Kidney epithelial cell (primary cell): ENCODE measurements around the gene TXNDC5. TPM values are rescaled to one million over a fixed set of nuclear protein-coding genes. Genes with fewer than 3 reads are reported as not detected.

Source experiments
- DNase-seq: peaks from one replicate; pipeline ENCODE4 v3.0.0-alpha.2; 2010; ENCODE audit warnings: low read depth
- H3K27me3 ChIP-seq: 2 replicates; pipeline ENCODE4 v1.6.0; 2011; ENCODE audit warnings: low read length; ENCODE audit not compliant: control insufficient read depth, insufficient read depth
- H3K36me3 ChIP-seq: 2 replicates; pipeline ENCODE4 v1.5.1; 2011; ENCODE audit warnings: low read length; ENCODE audit not compliant: control insufficient read depth, insufficient read depth
- H3K4me3 ChIP-seq: 2 replicates; pipeline ENCODE4 v1.5.1; 2011; ENCODE audit warnings: low read depth, mild to moderate bottlenecking, control low read depth, low read length
- total RNA-seq: library from RNA; depleted of rRNA; stranded (reverse); fragments of >200 nt; gene quantifications from 2 replicates; pipeline ENCODE4 v1.2.3, GENCODE V29; 2015
- TF ChIP-seq, protein P1 (sequence below): IDR thresholded peaks from 2 replicates; pipeline ENCODE4 v1.5.1; 2011; ENCODE audit warnings: mild to moderate bottlenecking, moderate library complexity, low read length, control low read depth, inconsistent platforms; ENCODE audit not compliant: insufficient read depth, poor library complexity, severe bottlenecking

Gene TXNDC5
- total RNA-seq, 1 donor from 2014 or later, result 193 TPM

DNA sequence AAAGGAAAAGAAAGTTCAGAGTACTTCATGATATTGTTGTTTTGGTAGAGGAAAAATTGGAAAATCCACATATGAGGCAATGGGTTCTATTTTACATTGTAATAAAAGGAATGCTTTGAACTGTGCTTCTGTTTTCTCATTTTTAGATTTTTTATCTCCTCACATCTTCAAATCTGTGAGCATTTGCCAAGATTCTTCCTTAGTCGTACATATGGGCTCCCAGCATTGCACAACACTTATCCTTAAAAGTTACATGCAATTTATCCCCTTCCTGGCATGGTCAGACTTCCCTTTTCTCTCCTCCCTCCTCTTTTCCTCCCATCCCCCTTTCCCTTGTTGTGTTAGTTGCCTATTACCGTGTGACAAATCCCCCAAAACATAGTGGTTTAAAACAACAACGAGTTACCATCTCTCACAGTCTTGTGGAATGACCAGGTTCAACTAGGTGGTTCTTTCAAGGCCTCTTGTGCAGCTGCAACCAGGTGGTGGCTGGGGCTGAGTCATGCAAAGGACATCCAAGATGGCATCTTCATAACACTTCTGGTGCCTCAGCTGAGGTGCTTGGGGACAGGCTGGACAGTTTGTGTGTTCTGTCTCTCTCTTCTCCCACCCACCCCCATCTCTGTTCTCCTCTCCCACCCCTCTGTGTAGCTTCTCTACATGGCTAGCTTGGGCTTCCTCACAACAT is 68.7 kb downstream of the TXNDC5 start:
- no peaks in the 10 kb centered on the region for H3K36me3 ChIP-seq
- no peaks in the 10 kb centered on the region for H3K27me3 ChIP-seq
- TF ChIP-seq, protein P1, sequence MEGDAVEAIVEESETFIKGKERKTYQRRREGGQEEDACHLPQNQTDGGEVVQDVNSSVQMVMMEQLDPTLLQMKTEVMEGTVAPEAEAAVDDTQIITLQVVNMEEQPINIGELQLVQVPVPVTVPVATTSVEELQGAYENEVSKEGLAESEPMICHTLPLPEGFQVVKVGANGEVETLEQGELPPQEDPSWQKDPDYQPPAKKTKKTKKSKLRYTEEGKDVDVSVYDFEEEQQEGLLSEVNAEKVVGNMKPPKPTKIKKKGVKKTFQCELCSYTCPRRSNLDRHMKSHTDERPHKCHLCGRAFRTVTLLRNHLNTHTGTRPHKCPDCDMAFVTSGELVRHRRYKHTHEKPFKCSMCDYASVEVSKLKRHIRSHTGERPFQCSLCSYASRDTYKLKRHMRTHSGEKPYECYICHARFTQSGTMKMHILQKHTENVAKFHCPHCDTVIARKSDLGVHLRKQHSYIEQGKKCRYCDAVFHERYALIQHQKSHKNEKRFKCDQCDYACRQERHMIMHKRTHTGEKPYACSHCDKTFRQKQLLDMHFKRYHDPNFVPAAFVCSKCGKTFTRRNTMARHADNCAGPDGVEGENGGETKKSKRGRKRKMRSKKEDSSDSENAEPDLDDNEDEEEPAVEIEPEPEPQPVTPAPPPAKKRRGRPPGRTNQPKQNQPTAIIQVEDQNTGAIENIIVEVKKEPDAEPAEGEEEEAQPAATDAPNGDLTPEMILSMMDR, result no peak
- no peak for DNase-seq
- H3K4me3 ChIP-seq, result no peak overlapping the region

DNA sequence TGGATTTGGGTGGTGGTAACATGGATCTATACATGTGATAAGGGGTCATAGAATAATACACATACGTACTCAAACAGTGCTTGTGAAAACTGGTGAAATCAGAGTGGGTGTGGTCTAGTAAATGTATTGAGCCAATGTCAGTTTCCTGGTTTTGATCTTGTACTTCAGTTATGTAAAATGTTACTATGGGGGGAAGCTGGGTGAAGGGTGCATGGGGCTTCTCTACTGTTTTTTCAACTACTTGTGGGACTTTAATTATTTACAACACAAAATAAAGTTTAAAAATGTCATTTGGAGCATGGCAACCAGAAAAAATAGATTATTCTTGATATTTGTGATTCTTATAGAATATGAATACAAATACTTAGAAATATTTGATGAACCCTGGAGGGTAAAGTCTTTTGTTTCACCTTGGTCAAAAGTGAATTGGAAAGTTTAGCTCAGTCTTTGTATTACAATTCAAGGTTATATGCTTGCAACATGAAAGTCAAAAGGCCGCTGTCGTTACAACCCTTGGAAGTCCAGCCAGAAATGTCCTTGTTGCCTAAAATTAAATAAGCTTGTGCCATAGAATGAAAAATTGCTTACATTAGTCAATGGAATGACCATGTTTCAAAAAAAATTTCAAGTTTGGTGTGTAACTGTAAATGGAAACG is 74.1 kb downstream of the TXNDC5 start:
- DNase-seq, result no peak
- TF ChIP-seq, protein P1, result no peak
- H3K27me3 ChIP-seq, result no peaks in the 10 kb centered on the region
- no peaks in the 10 kb centered on the region for H3K36me3 ChIP-seq
- H3K4me3 ChIP-seq, result no peak overlapping the region

DNA sequence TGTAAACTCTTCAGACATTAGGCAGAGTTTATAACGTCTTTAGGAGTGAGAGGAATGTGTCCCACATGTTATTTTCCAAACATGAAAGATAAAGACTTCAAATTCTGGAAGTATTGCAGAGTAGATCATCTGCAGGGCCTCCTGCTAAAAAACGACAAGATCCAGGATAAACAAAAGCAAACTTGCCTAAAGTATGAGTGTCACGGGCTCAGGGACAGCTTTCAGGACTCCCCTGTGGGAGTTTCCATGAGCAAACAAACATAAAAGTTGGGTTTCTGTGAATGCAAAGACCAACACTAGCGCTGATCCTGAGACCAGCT is 76.9 kb downstream of the TXNDC5 start:
- no peaks in the 10 kb centered on the region for H3K27me3 ChIP-seq
- TF ChIP-seq, protein P1, result no peak
- no peak overlapping the region for H3K4me3 ChIP-seq
- no peaks in the 10 kb centered on the region for H3K36me3 ChIP-seq
- no peak for DNase-seq

DNA sequence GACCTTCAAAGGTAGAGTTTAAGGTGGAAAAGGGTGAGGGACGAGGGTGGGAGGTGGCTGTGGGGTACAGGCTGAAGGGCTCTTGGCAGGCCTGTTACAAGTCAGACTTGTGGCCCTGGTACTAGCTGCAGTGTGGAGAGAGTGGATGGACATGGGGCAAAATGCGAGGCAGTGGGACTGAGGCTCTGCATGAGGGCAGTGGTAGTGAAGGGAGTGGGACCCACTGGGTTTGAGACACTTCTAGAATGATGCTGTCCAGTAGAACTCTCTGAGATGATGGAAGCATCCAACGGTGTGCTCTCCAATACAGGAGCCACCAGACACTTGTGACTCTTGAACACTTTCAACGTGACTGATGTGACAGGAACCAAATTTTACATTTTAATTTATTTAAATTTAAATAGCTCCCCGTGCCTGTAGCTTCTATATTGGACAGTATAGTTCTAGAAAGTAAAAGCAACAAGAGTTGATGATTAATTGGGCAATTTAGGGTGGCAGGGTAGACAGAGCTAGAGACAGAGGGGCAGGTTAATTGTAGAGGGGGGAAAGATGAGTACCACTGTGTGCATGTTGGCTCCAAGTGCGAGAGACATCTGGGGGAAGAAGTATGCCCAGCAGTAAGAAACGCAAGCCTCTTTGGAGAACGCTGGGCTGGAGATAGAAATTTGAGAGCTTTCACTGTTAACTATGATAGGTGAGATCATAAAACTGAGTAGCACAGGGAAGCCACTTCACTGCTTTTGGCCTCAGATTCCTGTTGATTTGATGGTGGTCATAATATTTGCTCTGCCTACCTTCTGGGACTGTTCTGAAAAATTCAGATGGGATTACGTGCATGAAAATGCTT is 77.5 kb downstream of the TXNDC5 start:
- TF ChIP-seq, protein P1, result no peak
- Histone ChIP-seq H3K27me3 (no peaks in the 10 kb centered on the region), H3K36me3 (no peaks in the 10 kb centered on the region), H3K4me3 (no peak overlapping the region)
- DNase-seq, result no peak

Other genes starting within 250 kb of the TXNDC5 start
- 0.89 and 1.1 TPM in 2 replicates for gene BMP6, start 184.7 kb downstream of the TXNDC5 start, total RNA-seq
- 14.8 and 22.0 TPM in 2 replicates for gene BLOC1S5, start 153.6 kb upstream of the TXNDC5 start, total RNA-seq
- 52.6 and 54.5 TPM in 2 replicates for gene EEF1E1, start 191.8 kb upstream of the TXNDC5 start, total RNA-seq